Measurements from ENCODE around the gene VPS37B.
"Not testable (repeated sequence)": the region's sequence is repeated elsewhere in the genome, so short reads cannot be mapped to it uniquely, and the experiment has no call there.

The VPS37B gene

GRCh38 chr12:122908915-122909314 lies 13.0 kb upstream of the VPS37B start:
- no peak for DNase-seq (ENCODE audit: low spot score)

- not testable (repeated sequence) for DNase-seq (ENCODE audit: low spot score)
Observed at GRCh38 chr12:122905258-122905657, 9.3 kb upstream of the VPS37B start.

GRCh38 chr12:122903693-122904034 lies 7.7 kb upstream of the VPS37B start:
- DNase-seq (ENCODE audit: low spot score) = no peak

- DNase-seq (ENCODE audit: low spot score) = no peak
Observed at GRCh38 chr12:122902854-122903692, 7.1 kb upstream of the VPS37B start.

GRCh38 chr12:122899887-122900286 lies 4.0 kb upstream of the VPS37B start:
- DNase-seq (ENCODE audit: low spot score) = no peak

GRCh38 chr12:122896662-122897061 lies 738 bp upstream of the VPS37B start:
- no peak for DNase-seq (ENCODE audit: low spot score)

- DNase-seq (ENCODE audit: low spot score) = no peak
Observed at GRCh38 chr12:122895320-122895703, 612 bp downstream of the VPS37B start.

GRCh38 chr12:122894193-122895121 lies 1.5 kb downstream of the VPS37B start:
- DNase-seq (ENCODE audit: low spot score) = no peak

- DNase-seq (ENCODE audit: low spot score) = no peak
Observed at GRCh38 chr12:122893208-122894153, 2.4 kb downstream of the VPS37B start.

- not testable (repeated sequence) for DNase-seq (ENCODE audit: low spot score)
Observed at GRCh38 chr12:122892724-122893123, 3.2 kb downstream of the VPS37B start.

GRCh38 chr12:122891661-122892525 lies 4.0 kb downstream of the VPS37B start:
- DNase-seq (ENCODE audit: low spot score) = no peak

- DNase-seq (ENCODE audit: low spot score) = no peak
Observed at GRCh38 chr12:122889761-122890520, 6.0 kb downstream of the VPS37B start.

GRCh38 chr12:122888232-122888752 lies 7.6 kb downstream of the VPS37B start:
- DNase-seq (ENCODE audit: low spot score) = no peak

GRCh38 chr12:122887819-122888212 lies 8.1 kb downstream of the VPS37B start:
- DNase-seq (ENCODE audit: low spot score) = no peak

GRCh38 chr12:122886851-122887818 lies 8.8 kb downstream of the VPS37B start:
- no peak for DNase-seq (ENCODE audit: low spot score)

- DNase-seq (ENCODE audit: low spot score) = no peak
Observed at GRCh38 chr12:122886161-122886560, 9.8 kb downstream of the VPS37B start.

GRCh38 chr12:122884860-122885259 lies 11.1 kb downstream of the VPS37B start:
- DNase-seq (ENCODE audit: low spot score) = no peak

- peak; percentile 8 for DNase-seq (ENCODE audit: low spot score)
Observed at GRCh38 chr12:122884091-122884826, 11.7 kb downstream of the VPS37B start.
